ENCODE data around the gene IKZF2. TPM values are rescaled to one million over a fixed set of nuclear protein-coding genes. Genes with fewer than 3 reads are reported as not detected.

IKZF2 gene
- total RNA-seq, 1 experiment from 2014 or later = 5.2 TPM

GRCh38 chr2:213171147-213171546 lies 19.7 kb upstream of the IKZF2 start:
- DNase-seq (no peak), ATAC-seq (no peak)
- no peaks in the 10 kb centered on the region for H3K27me3 ChIP-seq (ENCODE audit: low read length)
- no peaks in the 10 kb centered on the region for H4K20me1 ChIP-seq (ENCODE audit: low read length)
- intact Hi-C loops (cut with micrococcal nuclease) = no loop called here
- no peak overlapping the region for H2AFZ ChIP-seq (ENCODE audit: low read length)
- H3K4me2 ChIP-seq (ENCODE audit: low read length) = no peak overlapping the region
- H3K4me1 ChIP-seq (ENCODE audit: insufficient read depth, low read length) = peaks cover 7% of the 10 kb centered on the region
- no peak for TF ChIP-seq EZH2phosphoT487 (IDR thresholded peaks at IDR 0.05; ENCODE audit: borderline replicate concordance, low read length)
- TF ChIP-seq EZH2 (IDR thresholded peaks at IDR 0.05; ENCODE audit: low read length, unreplicated experiment) = no peak
- no peak for TF ChIP-seq CTCF (conservative IDR thresholded peaks at IDR 0.05; ENCODE audit: low read depth, low read length)
- H3K79me2 ChIP-seq (ENCODE audit: low read length) = no peaks in the 10 kb centered on the region
- 0 out of 2 replicates have a peak, but pooled peaks cover 3% of the 10 kb centered on the region for H3K9me2 ChIP-seq (replicated peaks; ENCODE audit: low read length)
- H3K9me3 ChIP-seq (ENCODE audit: low read length) = no peaks in the 10 kb centered on the region
- no peak overlapping the region for H3K4me3 ChIP-seq (ENCODE audit: low read length)
- no peak overlapping the region for H3K9ac ChIP-seq (ENCODE audit: low read length)
- ChIA-PET POLR2A (ENCODE audit: unreplicated experiment) (no interaction called here), CTCF (no interaction called here)
- H3K27ac ChIP-seq (ENCODE audit: low read length) = no peak overlapping the region
- no peaks in the 10 kb centered on the region for H3K36me3 ChIP-seq (ENCODE audit: low read depth, low read length)
- BruUV-seq (replicated peaks) = no TSS peak
- H3F3A ChIP-seq (ENCODE audit: low read length, unreplicated experiment) = no peaks in the 10 kb centered on the region

- H3K79me2 ChIP-seq (ENCODE audit: low read length) = no peaks in the 10 kb centered on the region
- ChIA-PET POLR2A (ENCODE audit: unreplicated experiment) (no interaction called here), CTCF (no interaction called here)
- H2AFZ ChIP-seq (ENCODE audit: low read length) = no peak overlapping the region
- intact Hi-C loops (cut with micrococcal nuclease) = no loop called here
- H3K27ac ChIP-seq (ENCODE audit: low read length) = no peak overlapping the region
- no peak for DNase-seq
- TF ChIP-seq EZH2 (IDR thresholded peaks at IDR 0.05; ENCODE audit: low read length, unreplicated experiment) = no peak
- no peak for TF ChIP-seq EZH2phosphoT487 (IDR thresholded peaks at IDR 0.05; ENCODE audit: borderline replicate concordance, low read length)
- TF ChIP-seq CTCF (conservative IDR thresholded peaks at IDR 0.05; ENCODE audit: low read depth, low read length) = no peak
- H3K9me3 ChIP-seq (ENCODE audit: low read length) = no peaks in the 10 kb centered on the region
- BruUV-seq (replicated peaks) = no TSS peak
- no peak overlapping the region for H3K4me3 ChIP-seq (ENCODE audit: low read length)
- no peaks in the 10 kb centered on the region for H3K9me2 ChIP-seq (replicated peaks; ENCODE audit: low read length)
- H3K27me3 ChIP-seq (ENCODE audit: low read length) = no peaks in the 10 kb centered on the region
- H4K20me1 ChIP-seq (ENCODE audit: low read length) = no peaks in the 10 kb centered on the region
- ATAC-seq = no peak
- H3K4me1 ChIP-seq (ENCODE audit: insufficient read depth, low read length) = peaks cover 4% of the 10 kb centered on the region; the same call in 1 of the 2 replicates
- no peaks in the 10 kb centered on the region for H3K36me3 ChIP-seq (ENCODE audit: low read depth, low read length)
- H3K4me2 ChIP-seq (ENCODE audit: low read length) = no peak overlapping the region
- H3K9ac ChIP-seq (ENCODE audit: low read length) = no peak overlapping the region
- H3F3A ChIP-seq (ENCODE audit: low read length, unreplicated experiment) = no peaks in the 10 kb centered on the region
Measured at GRCh38 chr2:213167271-213167930, 16.0 kb upstream of the IKZF2 start.

- Histone ChIP-seq H3K27me3 (ENCODE audit: low read length) (no peaks in the 10 kb centered on the region), H3K79me2 (ENCODE audit: low read length) (no peaks in the 10 kb centered on the region), H3K4me1 (ENCODE audit: insufficient read depth, low read length) (peaks cover 10% of the 10 kb centered on the region; the same call in 1 of the 2 replicates), H4K20me1 (ENCODE audit: low read length) (no peaks in the 10 kb centered on the region), H3K4me2 (ENCODE audit: low read length) (no peak overlapping the region), H3K4me3 (ENCODE audit: low read length) (no peak overlapping the region), H3K9me2 (replicated peaks; ENCODE audit: low read length) (no peaks in the 10 kb centered on the region), H3K9me3 (ENCODE audit: low read length) (no peaks in the 10 kb centered on the region), H3K27ac (ENCODE audit: low read length) (no peak overlapping the region), H2AFZ (ENCODE audit: low read length) (no peak overlapping the region), H3K36me3 (ENCODE audit: low read depth, low read length) (no peaks in the 10 kb centered on the region), H3K9ac (ENCODE audit: low read length) (no peak overlapping the region), H3F3A (ENCODE audit: low read length, unreplicated experiment) (no peaks in the 10 kb centered on the region)
- no peak for TF ChIP-seq EZH2phosphoT487 (IDR thresholded peaks at IDR 0.05; ENCODE audit: borderline replicate concordance, low read length)
- TF ChIP-seq CTCF (conservative IDR thresholded peaks at IDR 0.05; ENCODE audit: low read depth, low read length) = no peak
- no peak for ATAC-seq
- no peak for DNase-seq
- POLR2A ChIA-PET (ENCODE audit: unreplicated experiment) = no interaction called here
- intact Hi-C loops (cut with micrococcal nuclease) = no loop called here
- BruUV-seq (replicated peaks) = no TSS peak
- CTCF ChIA-PET = no interaction called here
Measured at GRCh38 chr2:213166109-213166508, 14.7 kb upstream of the IKZF2 start.

Measured in PC-3 (cell line).